ENCODE data around the gene MTERF4.

GRCh38 chr2:241083091-241083415 lies 19.0 kb downstream of the MTERF4 start:
- TF ChIP-seq CTCF (IDR thresholded peaks at IDR 0.05) (no peak), POLR2A (IDR thresholded peaks at IDR 0.05) (no peak)
